H9 (cell line): ENCODE measurements around the gene PACSIN2. TPM values are rescaled to one million over a fixed set of nuclear protein-coding genes. Genes with fewer than 3 reads are reported as not detected.
A peak's percentile ranks its signal among the peaks of the same experiment; 100 is the strongest.

Source experiments
- DNase-seq: peaks from one replicate; pipeline ENCODE4 v3.0.0-alpha.2; 2017
- H2AFZ ChIP-seq: one replicate; pipeline ENCODE4 v1.6.1; 2013; ENCODE audit warnings: mild to moderate bottlenecking, low read length, control low read depth, moderate library complexity
- H2AK5ac ChIP-seq: 2 replicates; pipeline ENCODE4 v1.6.1; 2013; ENCODE audit warnings: low read length, control low read depth, mixed read lengths; ENCODE audit not compliant: insufficient read length
- H2BK120ac ChIP-seq: one replicate; pipeline ENCODE4 v1.6.1; 2013; ENCODE audit warnings: low read depth, mild to moderate bottlenecking, low read length, control low read depth, inconsistent platforms; ENCODE audit not compliant: poor library complexity, severe bottlenecking
- H2BK12ac ChIP-seq: 2 replicates; pipeline ENCODE4 v1.6.1; 2013; ENCODE audit warnings: low read length, control low read depth, mixed read lengths, low read depth; ENCODE audit not compliant: insufficient read length
- H2BK15ac ChIP-seq: 2 replicates; pipeline ENCODE4 v1.6.1; 2013; ENCODE audit warnings: low read depth, low read length, control low read depth
- H2BK20ac ChIP-seq: one replicate; pipeline ENCODE4 v1.6.1; 2013; ENCODE audit warnings: low read depth, mild to moderate bottlenecking, low read length, control low read depth, inconsistent platforms; ENCODE audit not compliant: poor library complexity, severe bottlenecking
- H2BK5ac ChIP-seq: 2 replicates; pipeline ENCODE4 v1.6.1; 2013; ENCODE audit warnings: low read length, control low read depth, mixed read lengths; ENCODE audit not compliant: insufficient read length
- H3K14ac ChIP-seq: 2 replicates; pipeline ENCODE4 v1.6.1; 2013; ENCODE audit warnings: low read length, control low read depth; ENCODE audit not compliant: insufficient read depth
- H3K18ac ChIP-seq: 2 replicates; pipeline ENCODE4 v1.6.1; 2013; ENCODE audit warnings: low read depth, mild to moderate bottlenecking, mixed read lengths, low read length, control low read depth; ENCODE audit not compliant: insufficient read length
- H3K23ac ChIP-seq: 2 replicates; pipeline ENCODE4 v1.6.1; 2013; ENCODE audit warnings: low read length, control low read depth, mixed read lengths, low read depth; ENCODE audit not compliant: insufficient read length
- H3K23me2 ChIP-seq: 2 replicates; pipeline ENCODE4 v1.6.1; 2013; ENCODE audit warnings: low read depth, mild to moderate bottlenecking, mixed read lengths, low read length, control low read depth; ENCODE audit not compliant: insufficient read length, poor library complexity, severe bottlenecking
- H3K27ac ChIP-seq: 2 replicates; pipeline ENCODE4 v1.5.1; 2013; ENCODE audit warnings: low read length, control low read depth, mixed read lengths, low read depth; ENCODE audit not compliant: insufficient read length
- H3K27me3 ChIP-seq: 2 replicates; pipeline ENCODE4 v1.6.1; 2013; ENCODE audit warnings: low read length, control low read depth, inconsistent platforms; ENCODE audit not compliant: insufficient read depth
- H3K4ac ChIP-seq: 2 replicates; pipeline ENCODE4 v1.6.1; 2013; ENCODE audit warnings: low read depth, mild to moderate bottlenecking, control low read depth, inconsistent platforms, low read length, moderate library complexity
- H3K4me1 ChIP-seq: 2 replicates; pipeline ENCODE4 v1.6.1; 2013; ENCODE audit warnings: low read length, control low read depth, inconsistent platforms; ENCODE audit not compliant: insufficient read depth
- H3K4me2 ChIP-seq: 2 replicates; pipeline ENCODE4 v1.6.1; 2013; ENCODE audit warnings: low read length, control low read depth, mixed read lengths; ENCODE audit not compliant: insufficient read length, insufficient read depth
- H3K56ac ChIP-seq: 2 replicates; pipeline ENCODE4 v1.6.1; 2013; ENCODE audit warnings: low read depth, mild to moderate bottlenecking, mixed read lengths, low read length, control low read depth; ENCODE audit not compliant: insufficient read length
- H3K79me1 ChIP-seq: 2 replicates; pipeline ENCODE4 v1.6.1; 2013; ENCODE audit warnings: low read depth, mild to moderate bottlenecking, moderate library complexity, low read length, control low read depth, inconsistent platforms; ENCODE audit not compliant: insufficient read depth, poor library complexity, severe bottlenecking
- H3K79me2 ChIP-seq: 2 replicates; pipeline ENCODE4 v1.6.1; 2013; ENCODE audit warnings: low read length, control low read depth, inconsistent platforms; ENCODE audit not compliant: insufficient read depth
- H3K9ac ChIP-seq: 2 replicates; pipeline ENCODE4 v1.6.1; 2013; ENCODE audit warnings: low read length, control low read depth, mixed read lengths; ENCODE audit not compliant: insufficient read length; ENCODE audit errors: extremely low read depth
- H3K9me3 ChIP-seq: one replicate; pipeline ENCODE4 v1.6.1; 2013; ENCODE audit warnings: low read depth, low read length, inconsistent platforms; ENCODE audit not compliant: control insufficient read depth
- H3T11ph ChIP-seq: one replicate; pipeline ENCODE4 v1.6.1; 2013; ENCODE audit warnings: mild to moderate bottlenecking, low read length, control low read depth, inconsistent platforms
- H4K20me1 ChIP-seq: one replicate; pipeline ENCODE4 v1.6.1; 2013; ENCODE audit not compliant: control insufficient read depth, insufficient read length, insufficient read depth
- H4K5ac ChIP-seq: 2 replicates; pipeline ENCODE4 v1.6.1; 2013; ENCODE audit warnings: low read depth, mild to moderate bottlenecking, mixed read lengths, low read length, control low read depth; ENCODE audit not compliant: insufficient read length
- H4K8ac ChIP-seq: replicated peaks from 2 replicates; pipeline ENCODE4 v1.6.1; 2013; ENCODE audit warnings: low read length, control low read depth, mixed read lengths, low read depth; ENCODE audit not compliant: insufficient read length
- H4K91ac ChIP-seq: 2 replicates; pipeline ENCODE4 v1.6.1; 2013; ENCODE audit warnings: low read depth, mild to moderate bottlenecking, moderate library complexity, mixed read lengths, low read length, control low read depth; ENCODE audit not compliant: insufficient read length
- H3K27ac Mint-ChIP-seq, 3 experiments: 2 replicates in 2 of 3; 3 replicates in 1 of 3; pipeline ENCODE4 v1.8.0; 2020 to 2021; ENCODE audit warnings: mixed read lengths in 3 of 3, mild to moderate bottlenecking in 1 of 3, moderate library complexity in 1 of 3
- H3K27me3 Mint-ChIP-seq: 2 replicates; pipeline ENCODE4 v1.8.0; 2021; ENCODE audit warnings: low read depth, mild to moderate bottlenecking, moderate library complexity, mixed read lengths
- H3K36me3 Mint-ChIP-seq, 3 experiments: 2 replicates in 2 of 3; 3 replicates in 1 of 3; pipeline ENCODE4 v1.8.0; 2020 to 2021; ENCODE audit warnings: low read depth in 3 of 3, mixed read lengths in 3 of 3; ENCODE audit not compliant: insufficient read depth in 1 of 3
- H3K4me1 Mint-ChIP-seq, 2 experiments: 2 replicates each; pipeline ENCODE4 v1.8.0; 2020; ENCODE audit warnings: mixed read lengths in 2 of 2
- H3K4me3 Mint-ChIP-seq, 2 experiments: 2 replicates in 1 of 2; 3 replicates in 1 of 2; pipeline ENCODE4 v1.8.0; 2020 to 2021; ENCODE audit warnings: mild to moderate bottlenecking in 2 of 2, mixed read lengths in 2 of 2, moderate library complexity in 1 of 2
- H3K9me3 Mint-ChIP-seq, 2 experiments: 2 replicates in 1 of 2; 3 replicates in 1 of 2; pipeline ENCODE4 v1.8.0; 2020; ENCODE audit warnings: mild to moderate bottlenecking in 2 of 2, mixed read lengths in 2 of 2, moderate library complexity in 1 of 2
- CTCF ChIP-seq: fragments of 200-600 bp; sonication (generic); conservative IDR thresholded peaks from 3 replicates; pipeline ENCODE4 v1.8.0; 2021; ENCODE audit warnings: antibody characterized with exemption, mild to moderate bottlenecking
- WGBS: extraction: QIAGEN DNeasy Blood & Tissue Kit; methylation state at CpG from one replicate; pipeline ENCODE4 v1.1.7; 2013; ENCODE audit warnings: missing lambda C conversion rate, low lambda C conversion rate, mixed read lengths; ENCODE audit not compliant: insufficient read length; ENCODE audit errors: extremely low coverage; 5-methylcytosine and 5-hydroxymethylcytosine counted together
- total RNA-seq: library from RNA; stranded (reverse); gene quantifications from 2 replicates; pipeline ENCODE4 v1.2.1, GENCODE V29; 2021

PACSIN2 gene
- total RNA-seq, 1 experiment from 2014 or later = 62.3 TPM

DNA sequence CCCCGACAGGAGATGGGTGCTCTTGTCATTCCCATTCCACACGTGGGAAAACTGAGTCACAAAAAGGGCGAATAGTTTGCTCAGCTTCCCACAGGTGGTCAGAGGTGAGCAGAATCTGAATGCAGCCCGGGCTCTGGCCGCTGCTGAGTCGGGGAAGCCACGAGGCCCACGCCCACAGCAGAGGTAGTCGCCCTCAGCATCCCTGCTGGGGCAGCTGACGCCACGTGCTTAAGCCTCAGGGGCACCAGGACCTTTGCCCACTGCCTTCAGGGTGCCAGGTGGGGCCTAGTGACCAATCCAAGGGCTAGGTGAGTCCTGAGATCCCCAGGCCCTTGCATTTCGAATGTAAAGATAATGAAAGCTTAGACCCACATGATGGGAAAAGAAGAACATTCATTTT lies 133.7 kb downstream of the PACSIN2 start:
- DNase-seq = no peak
- H3K14ac ChIP-seq = no peak overlapping the region
- no peak overlapping the region for H2BK15ac ChIP-seq
- H2BK12ac ChIP-seq = no peak overlapping the region
- H2AFZ ChIP-seq = no peak overlapping the region
- peaks cover 10 to 13% of the 10 kb centered on the region in 2 experiments for H3K4me1 Mint-ChIP-seq
- H3K79me1 ChIP-seq = no peaks in the 10 kb centered on the region
- no peaks in the 10 kb centered on the region for H3K79me2 ChIP-seq
- no peak overlapping the region for H3T11ph ChIP-seq
- no peaks in the 10 kb centered on the region for H3K27me3 ChIP-seq
- H4K20me1 ChIP-seq = no peaks in the 10 kb centered on the region
- H2BK20ac ChIP-seq = no peak overlapping the region
- no peaks in the 10 kb centered on the region for H3K23me2 ChIP-seq
- H4K91ac ChIP-seq = no peak overlapping the region
- no peak overlapping the region for H2AK5ac ChIP-seq
- H3K18ac ChIP-seq = no peak overlapping the region
- H4K8ac ChIP-seq = no peak overlapping the region
- H3K4me2 ChIP-seq = no peak overlapping the region
- peaks cover 15 to 61% (median 46%) of the 10 kb centered on the region in 3 experiments for H3K36me3 Mint-ChIP-seq
- no peak overlapping the region for H4K5ac ChIP-seq
- H3K9me3 ChIP-seq = no peaks in the 10 kb centered on the region
- no peak overlapping the region for H3K9ac ChIP-seq
- no peak overlapping the region for H3K27ac ChIP-seq
- H3K4me1 ChIP-seq = no peaks in the 10 kb centered on the region
- no peak for TF ChIP-seq CTCF
- H2BK120ac ChIP-seq = no peak overlapping the region
- peak overlapping the region in 1 of 3 experiments; percentile 55; a peak in 1 of 7 replicates for H3K27ac Mint-ChIP-seq
- no peak overlapping the region for H3K4ac ChIP-seq
- H3K27me3 Mint-ChIP-seq = no peaks in the 10 kb centered on the region
- no peak overlapping the region for H3K56ac ChIP-seq
- H3K4me3 Mint-ChIP-seq = no peak overlapping the region
- no CpG with 5 or more reads among the region's 12 CpGs for WGBS
- no peaks in the 10 kb centered on the region for H3K9me3 Mint-ChIP-seq
- H3K23ac ChIP-seq = no peak overlapping the region
- no peak overlapping the region for H2BK5ac ChIP-seq
